ENCODE data around the gene C5. TPM values are rescaled to one million over a fixed set of nuclear protein-coding genes. Genes with fewer than 3 reads are reported as not detected.

The C5 gene
- total RNA-seq = 1.6 and 1.7 TPM in 2 replicates

GRCh38 chr9:121050128-121050988 lies at the start of gene C5:
TSS of gene C5 (minus strand) at chr9:121050275. CDS start at chr9:121050246, 29 bp downstream.

DNA sequence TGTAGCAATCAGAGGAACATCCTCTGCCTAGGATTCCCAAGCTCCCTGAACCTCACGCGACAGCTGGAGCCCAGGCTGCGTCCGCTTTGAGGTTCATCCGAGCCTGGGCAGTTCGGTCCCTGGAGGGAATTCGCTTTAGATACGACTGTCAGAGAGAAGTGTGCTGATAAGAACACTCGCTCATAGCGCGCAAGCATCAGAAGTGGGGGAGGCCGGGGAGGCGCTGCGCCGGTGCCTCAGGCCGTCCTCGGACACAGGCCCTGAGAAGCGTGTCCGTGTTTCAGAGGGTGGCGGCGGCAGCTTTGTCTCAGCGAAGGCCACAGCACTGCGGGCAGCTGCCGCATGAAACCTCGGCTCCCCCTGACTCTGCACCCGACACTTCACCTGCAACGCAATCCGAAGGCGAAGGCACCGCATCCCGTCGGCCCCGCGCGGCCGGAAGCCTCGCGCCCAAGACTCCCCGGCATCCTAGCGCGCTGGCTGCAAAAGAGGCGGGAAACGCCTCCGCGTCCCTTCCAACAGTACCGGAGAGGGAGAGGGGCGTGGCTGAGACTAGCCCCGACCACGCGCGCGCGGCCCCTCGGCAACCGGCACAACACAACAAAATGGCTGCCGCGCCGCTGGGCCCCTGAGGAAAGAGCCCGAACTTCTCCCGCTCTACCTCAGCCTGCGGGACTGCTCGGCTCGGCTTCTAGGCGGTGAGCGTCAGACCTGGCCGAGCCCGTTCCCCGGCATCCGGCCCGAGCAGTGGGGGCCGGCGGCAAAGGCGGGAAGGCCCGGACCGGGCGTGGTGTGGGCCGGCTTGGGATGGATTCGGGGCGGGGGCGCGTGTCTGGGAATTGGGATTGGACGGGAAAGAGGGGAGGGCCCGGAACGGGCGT lies 24.5 kb upstream of the C5 start, which contains the start of gene CNTRL:
TSS of gene CNTRL (plus strand) at position 586 of the 881 bp plus-strand sequence. CDS start 13,372 bp downstream, outside the sequence.

DNA sequence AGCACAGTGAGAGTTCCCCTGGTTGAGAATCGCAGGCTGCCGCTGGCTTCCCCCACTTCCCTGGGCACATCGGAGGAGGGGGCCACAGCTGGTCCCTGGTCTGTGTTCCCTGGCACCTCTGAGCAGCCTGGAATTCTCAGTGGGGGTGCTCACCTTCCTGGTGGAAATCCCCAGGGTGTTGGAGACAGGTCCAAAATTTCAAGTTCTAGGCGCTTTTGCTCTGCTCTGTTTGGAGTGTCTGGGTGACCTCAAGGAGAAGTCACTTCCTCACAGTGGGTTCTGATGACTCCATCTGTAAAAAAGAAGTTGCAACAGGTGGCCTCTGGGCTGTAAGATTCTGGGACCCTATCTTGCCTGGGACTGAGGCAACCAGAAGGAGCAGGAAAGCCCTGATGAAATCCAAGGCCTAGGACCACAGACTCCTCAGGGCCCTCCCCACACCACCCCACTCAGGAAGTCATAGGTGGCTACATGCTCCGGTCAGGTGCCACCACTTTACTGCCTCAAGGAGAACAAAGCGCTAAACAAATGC lies 123.6 kb downstream of the C5 start, which contains the start of gene TRAF1:
TSS of gene TRAF1 (minus strand) at position 400 of the 532 bp plus-strand sequence. CDS start 721 bp downstream, outside the sequence.

Other genes with a start within 250 kb of the C5 start
- gene PSMD5, start 207.4 kb downstream of the C5 start, total RNA-seq = 20.6 and 22.0 TPM in 2 replicates
- gene PHF19, start 173.1 kb downstream of the C5 start, total RNA-seq = 18.4 and 42.7 TPM in 2 replicates
- 1.5 and 1.7 TPM in 2 replicates for gene TRAF1, start 123.5 kb downstream of the C5 start, total RNA-seq
- 6.3 and 10.5 TPM in 2 replicates for gene CNTRL, start 24.7 kb upstream of the C5 start, total RNA-seq
- 25.4 and 34.2 TPM in 2 replicates for gene RAB14, start 151.6 kb upstream of the C5 start, total RNA-seq
- gene GSN, start 217.9 kb upstream of the C5 start, total RNA-seq = 366 and 382 TPM in 2 replicates